ENCODE measurements around the gene SEC31B.

GRCh38 chr10:100483876-100484666 lies 35.6 kb downstream of the SEC31B start:
- TF ChIP-seq, protein P1, sequence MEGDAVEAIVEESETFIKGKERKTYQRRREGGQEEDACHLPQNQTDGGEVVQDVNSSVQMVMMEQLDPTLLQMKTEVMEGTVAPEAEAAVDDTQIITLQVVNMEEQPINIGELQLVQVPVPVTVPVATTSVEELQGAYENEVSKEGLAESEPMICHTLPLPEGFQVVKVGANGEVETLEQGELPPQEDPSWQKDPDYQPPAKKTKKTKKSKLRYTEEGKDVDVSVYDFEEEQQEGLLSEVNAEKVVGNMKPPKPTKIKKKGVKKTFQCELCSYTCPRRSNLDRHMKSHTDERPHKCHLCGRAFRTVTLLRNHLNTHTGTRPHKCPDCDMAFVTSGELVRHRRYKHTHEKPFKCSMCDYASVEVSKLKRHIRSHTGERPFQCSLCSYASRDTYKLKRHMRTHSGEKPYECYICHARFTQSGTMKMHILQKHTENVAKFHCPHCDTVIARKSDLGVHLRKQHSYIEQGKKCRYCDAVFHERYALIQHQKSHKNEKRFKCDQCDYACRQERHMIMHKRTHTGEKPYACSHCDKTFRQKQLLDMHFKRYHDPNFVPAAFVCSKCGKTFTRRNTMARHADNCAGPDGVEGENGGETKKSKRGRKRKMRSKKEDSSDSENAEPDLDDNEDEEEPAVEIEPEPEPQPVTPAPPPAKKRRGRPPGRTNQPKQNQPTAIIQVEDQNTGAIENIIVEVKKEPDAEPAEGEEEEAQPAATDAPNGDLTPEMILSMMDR (conservative IDR thresholded peaks at IDR 0.05; ENCODE audit: low read depth in 2 of 2) = no peak
- TF ChIP-seq NANOG (IDR thresholded peaks at IDR 0.05; ENCODE audit: borderline replicate concordance) (no peak), REST (IDR thresholded peaks at IDR 0.05; ENCODE audit: unreplicated experiment) (no peak), EZH2phosphoT487 (IDR thresholded peaks at IDR 0.05; ENCODE audit: unreplicated experiment) (no peak), EZH2 (IDR thresholded peaks at IDR 0.05; ENCODE audit: low read depth, unreplicated experiment) (no peak), POLR2AphosphoS5 (IDR thresholded peaks at IDR 0.05; ENCODE audit: low read depth) (no peak), CREB1 (CRISPR knock-in tag; IDR thresholded peaks at IDR 0.05; ENCODE audit: low read depth) (no peak), ZNF331 (CRISPR knock-in tag; IDR thresholded peaks at IDR 0.05; ENCODE audit: low read depth) (no peak), JUNB (IDR thresholded peaks at IDR 0.05; ENCODE audit: unreplicated experiment) (no peak), ZNF114 (CRISPR knock-in tag; IDR thresholded peaks at IDR 0.05) (no peak)
- TF ChIP-seq, protein P2, sequence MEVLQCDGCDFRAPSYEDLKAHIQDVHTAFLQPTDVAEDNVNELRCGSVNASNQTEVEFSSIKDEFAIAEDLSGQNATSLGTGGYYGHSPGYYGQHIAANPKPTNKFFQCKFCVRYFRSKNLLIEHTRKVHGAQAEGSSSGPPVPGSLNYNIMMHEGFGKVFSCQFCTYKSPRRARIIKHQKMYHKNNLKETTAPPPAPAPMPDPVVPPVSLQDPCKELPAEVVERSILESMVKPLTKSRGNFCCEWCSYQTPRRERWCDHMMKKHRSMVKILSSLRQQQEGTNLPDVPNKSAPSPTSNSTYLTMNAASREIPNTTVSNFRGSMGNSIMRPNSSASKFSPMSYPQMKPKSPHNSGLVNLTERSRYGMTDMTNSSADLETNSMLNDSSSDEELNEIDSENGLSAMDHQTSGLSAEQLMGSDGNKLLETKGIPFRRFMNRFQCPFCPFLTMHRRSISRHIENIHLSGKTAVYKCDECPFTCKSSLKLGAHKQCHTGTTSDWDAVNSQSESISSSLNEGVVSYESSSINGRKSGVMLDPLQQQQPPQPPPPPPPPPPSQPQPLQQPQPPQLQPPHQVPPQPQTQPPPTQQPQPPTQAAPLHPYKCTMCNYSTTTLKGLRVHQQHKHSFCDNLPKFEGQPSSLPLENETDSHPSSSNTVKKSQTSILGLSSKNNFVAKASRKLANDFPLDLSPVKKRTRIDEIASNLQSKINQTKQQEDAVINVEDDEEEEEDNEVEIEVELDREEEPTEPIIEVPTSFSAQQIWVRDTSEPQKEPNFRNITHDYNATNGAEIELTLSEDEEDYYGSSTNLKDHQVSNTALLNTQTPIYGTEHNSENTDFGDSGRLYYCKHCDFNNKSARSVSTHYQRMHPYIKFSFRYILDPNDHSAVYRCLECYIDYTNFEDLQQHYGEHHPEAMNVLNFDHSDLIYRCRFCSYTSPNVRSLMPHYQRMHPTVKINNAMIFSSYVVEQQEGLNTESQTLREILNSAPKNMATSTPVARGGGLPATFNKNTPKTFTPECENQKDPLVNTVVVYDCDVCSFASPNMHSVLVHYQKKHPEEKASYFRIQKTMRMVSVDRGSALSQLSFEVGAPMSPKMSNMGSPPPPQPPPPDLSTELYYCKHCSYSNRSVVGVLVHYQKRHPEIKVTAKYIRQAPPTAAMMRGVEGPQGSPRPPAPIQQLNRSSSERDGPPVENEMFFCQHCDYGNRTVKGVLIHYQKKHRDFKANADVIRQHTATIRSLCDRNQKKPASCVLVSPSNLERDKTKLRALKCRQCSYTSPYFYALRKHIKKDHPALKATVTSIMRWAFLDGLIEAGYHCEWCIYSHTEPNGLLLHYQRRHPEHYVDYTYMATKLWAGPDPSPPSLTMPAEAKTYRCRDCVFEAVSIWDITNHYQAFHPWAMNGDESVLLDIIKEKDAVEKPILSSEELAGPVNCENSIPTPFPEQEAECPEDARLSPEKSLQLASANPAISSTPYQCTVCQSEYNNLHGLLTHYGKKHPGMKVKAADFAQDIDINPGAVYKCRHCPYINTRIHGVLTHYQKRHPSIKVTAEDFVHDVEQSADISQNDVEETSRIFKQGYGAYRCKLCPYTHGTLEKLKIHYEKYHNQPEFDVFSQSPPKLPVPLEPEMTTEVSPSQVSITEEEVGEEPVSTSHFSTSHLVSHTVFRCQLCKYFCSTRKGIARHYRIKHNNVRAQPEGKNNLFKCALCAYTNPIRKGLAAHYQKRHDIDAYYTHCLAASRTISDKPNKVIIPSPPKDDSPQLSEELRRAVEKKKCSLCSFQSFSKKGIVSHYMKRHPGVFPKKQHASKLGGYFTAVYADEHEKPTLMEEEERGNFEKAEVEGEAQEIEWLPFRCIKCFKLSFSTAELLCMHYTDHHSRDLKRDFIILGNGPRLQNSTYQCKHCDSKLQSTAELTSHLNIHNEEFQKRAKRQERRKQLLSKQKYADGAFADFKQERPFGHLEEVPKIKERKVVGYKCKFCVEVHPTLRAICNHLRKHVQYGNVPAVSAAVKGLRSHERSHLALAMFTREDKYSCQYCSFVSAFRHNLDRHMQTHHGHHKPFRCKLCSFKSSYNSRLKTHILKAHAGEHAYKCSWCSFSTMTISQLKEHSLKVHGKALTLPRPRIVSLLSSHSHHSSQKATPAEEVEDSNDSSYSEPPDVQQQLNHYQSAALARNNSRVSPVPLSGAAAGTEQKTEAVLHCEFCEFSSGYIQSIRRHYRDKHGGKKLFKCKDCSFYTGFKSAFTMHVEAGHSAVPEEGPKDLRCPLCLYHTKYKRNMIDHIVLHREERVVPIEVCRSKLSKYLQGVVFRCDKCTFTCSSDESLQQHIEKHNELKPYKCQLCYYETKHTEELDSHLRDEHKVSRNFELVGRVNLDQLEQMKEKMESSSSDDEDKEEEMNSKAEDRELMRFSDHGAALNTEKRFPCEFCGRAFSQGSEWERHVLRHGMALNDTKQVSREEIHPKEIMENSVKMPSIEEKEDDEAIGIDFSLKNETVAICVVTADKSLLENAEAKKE (CRISPR knock-in tag; IDR thresholded peaks at IDR 0.05) = no peak
